Astrocyte of the spinal cord (primary cell): ENCODE measurements around the gene HOXA6.

Experiments
- DNase-seq: peaks from one replicate; pipeline ENCODE4 v3.0.0; 2011; ENCODE audit warnings: low read depth, low spot score
- H3K4me3 ChIP-seq: 2 replicates; pipeline ENCODE4 v1.5.1; 2011; ENCODE audit warnings: low read depth, mild to moderate bottlenecking, low read length, moderate library complexity
- in situ Hi-C: cut with HindIII; loops from 2 replicates; pipeline ENCODE4 v1.10.0; 2017; ENCODE audit warnings: low sequenced_read_pairs
- TF ChIP-seq, protein P1 (sequence below): IDR thresholded peaks from 2 replicates; pipeline ENCODE4 v1.5.1; 2012; ENCODE audit warnings: low read depth, mild to moderate bottlenecking, low read length, inconsistent platforms

The HOXA6 gene

DNA sequence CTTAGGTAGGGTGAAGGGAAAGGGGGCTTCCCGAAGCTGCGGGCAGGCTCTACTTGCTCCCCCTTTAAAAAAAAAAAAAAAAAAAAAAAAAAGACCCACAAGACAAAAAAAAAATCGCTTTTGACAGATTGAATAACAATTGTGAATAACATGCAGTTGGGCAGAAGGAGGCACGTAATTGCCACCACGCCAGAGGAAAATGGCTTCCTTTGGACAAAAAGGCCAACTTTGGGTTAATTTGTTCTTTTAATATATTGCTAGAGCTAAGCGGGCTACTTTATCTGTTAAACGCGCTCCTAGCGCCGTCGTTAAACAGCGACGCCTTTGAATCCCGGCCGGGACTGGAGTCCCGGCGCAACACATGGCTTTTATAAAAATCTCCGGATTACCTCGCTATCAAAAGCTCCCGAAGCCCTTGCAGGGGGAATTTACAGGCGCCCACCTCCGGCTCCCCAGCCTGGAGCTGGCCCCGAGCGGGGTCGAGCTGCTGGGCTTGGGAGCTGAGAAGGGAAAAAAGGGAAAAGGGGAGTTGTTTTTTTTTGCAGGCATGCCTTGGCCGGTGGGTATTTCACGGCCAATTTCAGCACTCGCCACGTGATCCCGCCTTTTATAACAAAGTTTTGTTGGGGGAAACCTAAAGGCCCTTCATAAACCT, 36.2 kb upstream of the HOXA6 start:
- DNase-seq = no peak
- in situ Hi-C loops = no loop called here
- peak overlapping the region; percentile 34 for H3K4me3 ChIP-seq
- TF ChIP-seq, protein P1, sequence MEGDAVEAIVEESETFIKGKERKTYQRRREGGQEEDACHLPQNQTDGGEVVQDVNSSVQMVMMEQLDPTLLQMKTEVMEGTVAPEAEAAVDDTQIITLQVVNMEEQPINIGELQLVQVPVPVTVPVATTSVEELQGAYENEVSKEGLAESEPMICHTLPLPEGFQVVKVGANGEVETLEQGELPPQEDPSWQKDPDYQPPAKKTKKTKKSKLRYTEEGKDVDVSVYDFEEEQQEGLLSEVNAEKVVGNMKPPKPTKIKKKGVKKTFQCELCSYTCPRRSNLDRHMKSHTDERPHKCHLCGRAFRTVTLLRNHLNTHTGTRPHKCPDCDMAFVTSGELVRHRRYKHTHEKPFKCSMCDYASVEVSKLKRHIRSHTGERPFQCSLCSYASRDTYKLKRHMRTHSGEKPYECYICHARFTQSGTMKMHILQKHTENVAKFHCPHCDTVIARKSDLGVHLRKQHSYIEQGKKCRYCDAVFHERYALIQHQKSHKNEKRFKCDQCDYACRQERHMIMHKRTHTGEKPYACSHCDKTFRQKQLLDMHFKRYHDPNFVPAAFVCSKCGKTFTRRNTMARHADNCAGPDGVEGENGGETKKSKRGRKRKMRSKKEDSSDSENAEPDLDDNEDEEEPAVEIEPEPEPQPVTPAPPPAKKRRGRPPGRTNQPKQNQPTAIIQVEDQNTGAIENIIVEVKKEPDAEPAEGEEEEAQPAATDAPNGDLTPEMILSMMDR = no peak

DNA sequence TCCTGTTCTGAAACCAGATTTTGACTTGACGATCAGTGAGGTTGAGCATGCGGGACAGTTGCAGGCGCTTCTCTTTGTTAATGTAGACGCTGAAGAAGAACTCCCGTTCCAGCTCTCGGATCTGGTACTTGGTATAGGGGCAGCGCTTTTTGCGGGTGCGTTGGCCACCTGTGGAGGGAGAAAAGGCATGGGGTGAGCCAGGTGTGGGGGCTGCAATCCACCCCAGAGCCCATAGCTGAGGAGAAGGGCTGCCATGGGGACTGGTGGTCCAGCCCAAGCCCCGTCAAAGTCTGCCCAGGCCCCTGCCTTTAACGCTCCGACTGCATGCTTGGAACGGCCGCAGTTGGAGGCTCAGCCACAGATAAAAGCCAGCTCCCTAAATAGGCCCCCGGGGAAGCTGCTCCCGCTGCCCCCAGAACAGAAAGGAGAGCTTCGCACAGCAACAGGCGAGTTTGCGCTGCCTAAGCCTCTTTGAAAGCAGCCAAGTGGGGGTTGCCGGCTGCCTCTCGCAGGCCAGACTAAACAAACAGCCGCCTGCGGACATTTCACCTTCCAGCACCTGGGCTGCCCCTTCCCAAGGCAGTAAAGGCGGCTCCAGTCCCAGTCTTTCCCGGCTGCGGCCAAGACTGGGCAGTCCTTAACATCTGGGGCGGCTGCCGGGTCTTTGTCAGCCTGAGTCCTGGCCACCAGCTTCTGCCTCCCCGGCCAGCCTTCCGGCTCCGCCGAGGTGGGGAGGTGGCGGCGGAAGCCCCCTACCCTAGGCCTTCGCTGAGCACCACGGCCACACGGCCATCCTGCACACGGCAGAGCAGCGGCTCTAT, 35.5 kb upstream of the HOXA6 start:
- TF ChIP-seq, protein P1 = no peak
- no peak overlapping the region for H3K4me3 ChIP-seq
- no peak for DNase-seq
- in situ Hi-C loops = no loop called here

DNA sequence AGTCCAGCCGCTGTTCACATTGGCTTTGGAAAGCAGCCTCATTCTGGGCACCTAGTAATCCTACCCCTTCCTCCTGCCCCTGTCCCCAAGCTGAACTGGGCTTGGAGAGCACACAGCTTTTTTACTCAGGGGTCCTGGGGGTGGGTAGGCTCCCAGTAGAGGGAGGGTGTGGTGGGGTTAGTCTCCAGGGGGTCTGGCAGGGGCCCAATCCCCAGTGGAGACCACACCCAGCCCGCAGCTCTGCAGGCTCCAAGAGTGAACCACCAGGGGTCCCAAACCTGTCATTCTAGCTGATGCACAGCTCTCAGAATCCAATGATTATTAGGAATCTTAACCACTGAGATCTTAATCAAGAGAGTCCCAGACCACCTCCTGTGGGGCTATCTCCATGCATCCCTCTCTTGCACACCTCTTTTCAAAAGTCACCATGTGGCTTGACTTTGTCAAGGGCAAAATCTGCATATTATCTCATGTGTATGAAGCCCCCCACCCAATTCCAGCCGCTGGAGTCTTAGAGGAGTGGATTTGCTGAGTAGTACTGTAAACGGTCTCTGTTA, 34.8 kb upstream of the HOXA6 start:
- in situ Hi-C loops = no loop called here
- H3K4me3 ChIP-seq = no peak overlapping the region
- no peak for DNase-seq
- TF ChIP-seq, protein P1 = no peak

DNA sequence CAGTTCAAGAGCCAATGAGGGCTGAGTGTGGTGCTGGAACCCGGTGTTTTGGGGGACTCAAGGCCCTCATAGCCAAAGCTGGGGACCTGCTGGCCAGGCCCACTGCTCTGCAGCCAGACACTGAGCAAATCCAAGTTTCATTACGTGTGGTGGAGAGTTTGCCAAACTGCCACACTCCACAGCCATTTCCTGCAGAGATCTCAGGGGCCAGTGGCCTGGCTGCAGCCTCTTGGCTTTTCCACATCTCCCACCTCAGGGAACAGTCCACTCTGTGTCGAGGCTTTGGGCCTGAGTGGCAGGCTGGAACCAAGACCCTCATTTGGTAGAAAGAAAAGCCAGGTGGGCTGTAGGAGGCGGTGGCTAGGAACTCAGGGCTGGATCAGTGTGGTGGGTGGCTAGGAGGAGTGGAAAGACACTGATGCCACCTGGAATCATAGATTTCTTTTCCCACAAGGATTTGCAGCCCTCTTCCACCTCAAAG, 34.3 kb upstream of the HOXA6 start:
- H3K4me3 ChIP-seq = no peak overlapping the region
- TF ChIP-seq, protein P1 = no peak
- in situ Hi-C loops = no loop called here
- DNase-seq = no peak

DNA sequence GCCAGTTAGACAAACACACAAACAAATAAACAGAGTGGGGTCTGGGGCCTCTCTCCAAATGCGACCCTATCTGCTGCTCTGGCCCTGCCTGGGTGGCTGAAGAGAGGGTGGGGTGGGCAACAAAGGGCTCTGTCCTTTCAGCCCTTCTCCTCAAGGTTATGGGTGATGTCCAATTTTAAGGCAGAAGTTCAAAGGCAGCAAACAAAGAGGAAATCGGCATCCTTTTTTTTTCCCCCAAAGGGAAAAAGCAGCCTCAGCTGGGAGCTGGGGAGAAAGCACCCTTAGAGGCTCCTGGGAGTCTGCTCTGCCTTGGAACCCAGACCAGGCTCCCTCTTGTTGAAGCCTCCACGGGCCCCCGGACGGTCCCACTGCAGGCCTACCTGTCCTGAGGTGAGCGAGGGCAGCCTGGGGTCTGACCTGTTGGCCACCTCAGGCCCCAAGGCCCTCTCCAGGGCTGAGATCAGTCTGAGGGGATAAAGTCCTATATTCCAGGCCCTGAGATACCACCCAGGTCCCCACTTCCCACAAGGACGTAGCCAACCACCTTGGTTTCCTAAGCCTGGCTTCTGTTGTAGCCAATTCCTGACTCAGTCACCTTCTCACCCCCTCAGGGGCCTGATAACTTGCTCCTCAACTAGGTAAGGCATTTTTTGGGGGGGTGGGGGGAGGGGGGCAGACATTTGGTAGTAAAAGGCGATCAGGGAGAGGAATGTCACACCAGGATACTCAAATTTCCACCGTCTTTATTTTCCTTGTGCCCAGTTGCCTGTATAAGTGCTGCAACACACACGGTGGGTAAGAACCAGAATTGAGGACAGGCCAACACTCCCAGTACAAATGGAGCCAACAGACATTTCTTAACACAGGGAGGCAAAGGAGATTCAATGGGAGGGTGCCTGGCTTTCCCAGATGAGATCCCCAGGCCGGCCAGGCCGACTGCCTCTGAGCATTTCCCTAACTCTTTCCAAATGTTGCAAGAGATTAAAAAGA, 33.2 kb upstream of the HOXA6 start:
- DNase-seq = no peak
- H3K4me3 ChIP-seq = no peak overlapping the region
- in situ Hi-C loops = no loop called here
- TF ChIP-seq, protein P1 = no peak
